Lower lobe of right lung (tissue), 2 donors: ENCODE results near the gene CNGB1. TPM values are rescaled to one million over a fixed set of nuclear protein-coding genes. Genes with fewer than 3 reads are reported as not detected.

Source experiments
- ATAC-seq, 2 donors: fragments of 200-7000 bp; cut with Tn5 transposase; one replicate each; pipeline ENCODE4 v1.9.1; 2020 to 2022; ENCODE audit warnings: mild to moderate bottlenecking in 2 of 2, moderate library complexity in 2 of 2
- DNase-seq: peaks from one replicate; pipeline ENCODE4 v3.0.0-alpha.2; 2020
- H3K27ac ChIP-seq: fragments of 200-600 bp; one replicate; pipeline ENCODE4 v1.8.0; 2022
- H3K27me3 ChIP-seq: fragments of 200-600 bp; one replicate; pipeline ENCODE4 v1.8.0; 2022; ENCODE audit warnings: low read depth
- H3K36me3 ChIP-seq: fragments of 200-600 bp; one replicate; pipeline ENCODE4 v1.8.0; 2022; ENCODE audit warnings: mild to moderate bottlenecking
- H3K4me1 ChIP-seq: fragments of 200-600 bp; one replicate; pipeline ENCODE4 v1.8.0; 2022
- H3K4me3 ChIP-seq: fragments of 200-600 bp; one replicate; pipeline ENCODE4 v1.8.0; 2022; ENCODE audit warnings: mild to moderate bottlenecking
- H3K9me3 ChIP-seq: fragments of 200-600 bp; one replicate; pipeline ENCODE4 v1.8.0; 2022
- CTCF ChIP-seq: fragments of 200-600 bp; IDR thresholded peaks from one replicate; pipeline ENCODE4 v1.8.0; 2022; ENCODE audit warnings: antibody characterized with exemption, mild to moderate bottlenecking
- intact Hi-C: fragments of 100-400 bp; cut with DNase I; formaldehyde crosslinking; loops from one replicate; pipeline ENCODE4 v1.11.0; 2022
- total RNA-seq: library from RNA; stranded (reverse); fragmentation: NEBNext Ultra II Directional; extraction: Animal tissue kit (Norgen Biotek cat#: 25700); gene quantifications from one replicate; pipeline ENCODE4 v1.2.1, GENCODE V29; 2021
- donor health status: DM: no; HTN: yes; CAD: no; lungs with severe emphysema.

The CNGB1 gene
- total RNA-seq, 1 donor from 2014 or later, result 0.35 TPM

DNA sequence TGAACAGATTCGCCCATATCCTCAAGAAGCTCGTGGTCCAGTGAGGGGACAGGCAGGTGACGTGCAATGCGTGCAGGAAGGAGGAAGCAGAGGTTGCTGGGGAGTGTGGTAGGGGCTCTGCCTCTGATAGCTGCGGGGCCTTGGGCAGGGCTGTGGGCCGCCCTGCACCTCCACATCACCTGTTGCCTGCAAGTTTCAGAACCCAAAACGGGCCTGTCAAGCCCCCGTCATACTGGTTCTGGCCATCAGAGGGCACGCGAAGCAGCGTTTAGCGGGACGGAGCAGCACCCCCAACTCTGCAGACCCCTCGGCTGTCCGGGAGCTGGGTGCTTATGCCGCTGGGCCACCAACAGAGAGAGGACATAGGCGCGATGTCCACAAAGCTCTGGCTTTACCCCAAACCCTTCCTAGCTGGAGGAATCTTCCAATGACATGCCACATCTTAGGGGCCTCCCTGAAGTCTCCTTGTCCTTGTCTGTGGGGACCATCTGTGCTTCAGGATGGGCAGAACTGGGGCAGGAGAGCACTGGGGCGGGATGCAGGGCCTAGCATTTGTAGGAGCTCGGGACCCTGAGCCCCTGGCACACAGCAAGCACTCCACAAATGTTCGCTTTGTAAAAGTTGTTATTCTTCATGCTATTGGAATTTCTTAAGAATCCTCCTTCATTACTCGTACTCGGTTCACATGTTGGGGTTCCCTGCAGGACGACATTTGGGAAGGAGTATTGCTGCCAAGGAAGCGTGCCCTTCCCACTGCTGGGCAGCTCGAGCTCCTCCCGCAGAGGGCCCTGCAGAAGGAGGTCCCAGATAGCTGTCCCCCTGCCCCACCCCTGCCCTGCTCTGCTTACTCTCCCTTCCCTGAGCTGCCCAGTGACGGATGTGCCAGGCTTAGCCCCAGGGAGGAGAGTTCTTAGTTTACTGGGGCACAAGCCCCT, 64.3 kb downstream of the CNGB1 start:
- Histone ChIP-seq H3K4me1 (no peaks in the 10 kb centered on the region), H3K27ac (no peak overlapping the region), H3K27me3 (peaks cover 14% of the 10 kb centered on the region), H3K36me3 (no peaks in the 10 kb centered on the region), H3K4me3 (no peak overlapping the region), H3K9me3 (no peaks in the 10 kb centered on the region)
- ATAC-seq (peak; percentile 59 to 80), DNase-seq (no peak)
- intact Hi-C loops, result no loop called here
- TF ChIP-seq CTCF, result peak; percentile 52

- H3K4me3 ChIP-seq, result no peak overlapping the region
- ATAC-seq, result no peak
- intact Hi-C loops, result loop anchor here (5.0 kb wide), 1 partner anchor 103 kb away; no protein-coding TSS in a partner anchor
- no peak for DNase-seq
- no peak for TF ChIP-seq CTCF
- no peak overlapping the region for H3K27ac ChIP-seq
- peaks cover 4% of the 10 kb centered on the region for H3K4me1 ChIP-seq
- peaks cover 17% of the 10 kb centered on the region for H3K27me3 ChIP-seq
- no peaks in the 10 kb centered on the region for H3K9me3 ChIP-seq
- H3K36me3 ChIP-seq, result no peaks in the 10 kb centered on the region
These were observed 66.8 kb downstream of the CNGB1 start for GRCh38 chr16:57904101-57904500.

DNA sequence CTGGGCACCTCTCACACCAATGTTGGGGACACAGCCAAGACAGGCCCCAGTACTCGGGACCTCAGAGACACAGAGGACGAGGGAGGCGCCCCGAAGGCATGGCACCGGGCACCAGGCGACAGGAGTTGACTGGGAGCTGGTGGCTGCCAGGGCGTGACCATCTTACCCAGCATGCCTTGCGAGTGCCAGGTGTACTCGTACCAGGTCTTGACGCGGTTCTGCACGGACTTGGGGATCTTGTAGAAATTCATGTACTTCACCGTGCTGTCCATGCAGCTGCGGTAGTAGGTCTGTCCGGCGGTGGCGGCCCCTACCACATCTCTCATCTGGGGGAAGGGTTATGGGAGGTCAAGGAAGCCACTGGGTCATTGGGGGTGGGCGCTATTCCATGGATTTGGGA, 67.3 kb downstream of the CNGB1 start:
- DNase-seq (no peak), ATAC-seq (no peak)
- no peak for TF ChIP-seq CTCF
- Histone ChIP-seq H3K4me1 (peaks cover 4% of the 10 kb centered on the region), H3K4me3 (no peak overlapping the region), H3K9me3 (no peaks in the 10 kb centered on the region), H3K27ac (no peak overlapping the region), H3K36me3 (no peaks in the 10 kb centered on the region), H3K27me3 (peaks cover 17% of the 10 kb centered on the region)
- intact Hi-C loops, result loop anchor here (5.0 kb wide), 1 partner anchor 104 kb away; no protein-coding TSS in a partner anchor

- Histone ChIP-seq H3K27me3 (peaks cover 17% of the 10 kb centered on the region), H3K4me1 (peaks cover 4% of the 10 kb centered on the region), H3K9me3 (no peaks in the 10 kb centered on the region), H3K27ac (no peak overlapping the region), H3K4me3 (no peak overlapping the region), H3K36me3 (no peaks in the 10 kb centered on the region)
- ATAC-seq, result no peak
- TF ChIP-seq CTCF, result no peak
- DNase-seq, result no peak
- intact Hi-C loops, result loop anchor here (5.0 kb wide), 1 partner anchor 106 kb away; no protein-coding TSS in a partner anchor
These were observed 69.4 kb downstream of the CNGB1 start for GRCh38 chr16:57901480-57902069.

GRCh38 chr16:57900796-57901479, 70.0 kb downstream of the CNGB1 start:
- H3K9me3 ChIP-seq, result no peaks in the 10 kb centered on the region
- DNase-seq (no peak), ATAC-seq (no peak)
- H3K27me3 ChIP-seq, result peaks cover 17% of the 10 kb centered on the region
- intact Hi-C loops, result loop anchor here (5.0 kb wide), 1 partner anchor 106 kb away; no protein-coding TSS in a partner anchor
- H3K36me3 ChIP-seq, result no peaks in the 10 kb centered on the region
- no peak overlapping the region for H3K27ac ChIP-seq
- TF ChIP-seq CTCF, result no peak
- peaks cover 4% of the 10 kb centered on the region for H3K4me1 ChIP-seq
- no peak overlapping the region for H3K4me3 ChIP-seq
